Kidney (tissue), 22 donors: ENCODE data around the gene OTOP3. TPM values are rescaled to one million over a fixed set of nuclear protein-coding genes. Genes with fewer than 3 reads are reported as not detected.
A peak's percentile ranks its signal among the peaks of the same experiment; 100 is the strongest.

Source experiments
- DNase-seq, 5 donors: peaks; one replicate each; pipeline ENCODE4 v3.0.0-alpha.2; 2013 to 2020
- FAIRE-seq: peaks from 2 replicates; lab custom pipeline; 2012; peaks lifted over from hg19 to GRCh38; lab: Jason Lieb, UNC
- H3K27ac ChIP-seq, 2 donors: one replicate each; pipeline ENCODE4 v1.7.0; 2013; ENCODE audit warnings: low read depth in 2 of 2, low read length in 2 of 2, inconsistent platforms in 1 of 2
- H3K27me3 ChIP-seq: one replicate; pipeline ENCODE4 v1.7.1; 2013; ENCODE audit warnings: low read length, inconsistent platforms; ENCODE audit not compliant: control insufficient read depth, insufficient read depth
- H3K36me3 ChIP-seq, 3 donors: one replicate each; pipeline versions ENCODE4 v1.7.0 to v1.7.1; 2013; ENCODE audit warnings: low read length in 3 of 3, control low read depth in 1 of 3, inconsistent platforms in 1 of 3; ENCODE audit not compliant: insufficient read depth in 3 of 3, control insufficient read depth in 2 of 3
- H3K4me1 ChIP-seq, 3 donors: one replicate each; pipeline versions ENCODE4 v1.7.0 to v1.7.1; 2013; ENCODE audit warnings: low read length in 3 of 3, inconsistent platforms in 1 of 3, low read depth in 1 of 3; ENCODE audit not compliant: control insufficient read depth in 2 of 3, insufficient read depth in 2 of 3
- H3K4me3 ChIP-seq, 3 donors: one replicate each; pipeline versions ENCODE4 v1.7.0 to v1.8.1; 2013; ENCODE audit warnings: low read length in 3 of 3, control low read depth in 1 of 3, inconsistent platforms in 1 of 3
- H3K9ac ChIP-seq, 3 donors: one replicate each; pipeline versions ENCODE4 v1.7.0 to v1.7.1; 2013; ENCODE audit warnings: low read length in 3 of 3, control low read depth in 1 of 3, inconsistent platforms in 1 of 3
- H3K9me3 ChIP-seq, 3 donors: one replicate each; pipeline versions ENCODE4 v1.7.0 to v1.7.1; 2013; ENCODE audit warnings: low read length in 3 of 3, control low read depth in 1 of 3, inconsistent platforms in 1 of 3; ENCODE audit not compliant: control insufficient read depth in 2 of 3, insufficient read depth in 1 of 3
- intact Hi-C: fragments of 100-400 bp; cut with DNase I; formaldehyde crosslinking; loops from one replicate; pipeline ENCODE4 v1.11.1; 2022
- long read RNA-seq, 10 donors: library from polyadenylated mRNA in 1 of 10; unstranded in 1 of 10; transcript quantifications; one replicate each; pipeline ENCODE4 v2.0.0 and lab custom pipeline, GENCODE V29; 2021 to 2026
- polyA plus RNA-seq: library from polyadenylated mRNA; stranded (reverse); fragments of 350-450 nt; fragmentation: Illumina TruSeq; extraction: RNeasy Lipid Tissue Mini Kit (QIAGEN cat#74804); gene quantifications from one replicate; pipeline ENCODE4 v1.2.3, GENCODE V29; 2014; ENCODE audit warnings: low read depth, low replicate concordance; ENCODE audit not compliant: insufficient read depth
- total RNA-seq: library from RNA; stranded (reverse); fragmentation: NEBNext Ultra II Directional; extraction: Animal tissue kit (Norgen Biotek cat#: 25700); gene quantifications from one replicate; pipeline ENCODE4 v1.2.1, GENCODE V29; 2021
- TF ChIP-seq, protein P1 (sequence below): IDR thresholded peaks from 3 replicates; pipeline ENCODE4 v1.5.1; 2012; ENCODE audit warnings: mild to moderate bottlenecking, moderate library complexity, borderline replicate concordance; ENCODE audit not compliant: insufficient read depth; ENCODE audit errors: extremely low read depth
- donor health status: control.
- donor health status: control.
- donor health status: control.
- donor health status: control.
- donor health status: control.
- donor health status: DM: yes; HTN: yes; CAD: no.
- donor health status: Normal renal cell carcinoma (clear cell type).

The OTOP3 gene, protein sequence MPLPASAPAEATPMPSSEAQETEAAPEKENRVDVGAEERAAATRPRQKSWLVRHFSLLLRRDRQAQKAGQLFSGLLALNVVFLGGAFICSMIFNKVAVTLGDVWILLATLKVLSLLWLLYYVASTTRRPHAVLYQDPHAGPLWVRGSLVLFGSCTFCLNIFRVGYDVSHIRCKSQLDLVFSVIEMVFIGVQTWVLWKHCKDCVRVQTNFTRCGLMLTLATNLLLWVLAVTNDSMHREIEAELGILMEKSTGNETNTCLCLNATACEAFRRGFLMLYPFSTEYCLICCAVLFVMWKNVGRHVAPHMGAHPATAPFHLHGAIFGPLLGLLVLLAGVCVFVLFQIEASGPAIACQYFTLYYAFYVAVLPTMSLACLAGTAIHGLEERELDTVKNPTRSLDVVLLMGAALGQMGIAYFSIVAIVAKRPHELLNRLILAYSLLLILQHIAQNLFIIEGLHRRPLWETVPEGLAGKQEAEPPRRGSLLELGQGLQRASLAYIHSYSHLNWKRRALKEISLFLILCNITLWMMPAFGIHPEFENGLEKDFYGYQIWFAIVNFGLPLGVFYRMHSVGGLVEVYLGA
- total RNA-seq (not detected), polyA plus RNA-seq (not detected)
- long read RNA-seq, donor 1 = 0 reads
- long read RNA-seq, donor 2 = 0 reads
- long read RNA-seq, donor 3 = 0 reads
- long read RNA-seq, donor 4 = 0 reads
- long read RNA-seq, donor 5 = 0 reads
- long read RNA-seq, donor 6 = 0 reads
- long read RNA-seq, donor 7 = 0 reads
- long read RNA-seq, donor 8 = 0 reads
- long read RNA-seq, donor 9 = 0 reads
- long read RNA-seq, donor 10 = 0 reads

DNA sequence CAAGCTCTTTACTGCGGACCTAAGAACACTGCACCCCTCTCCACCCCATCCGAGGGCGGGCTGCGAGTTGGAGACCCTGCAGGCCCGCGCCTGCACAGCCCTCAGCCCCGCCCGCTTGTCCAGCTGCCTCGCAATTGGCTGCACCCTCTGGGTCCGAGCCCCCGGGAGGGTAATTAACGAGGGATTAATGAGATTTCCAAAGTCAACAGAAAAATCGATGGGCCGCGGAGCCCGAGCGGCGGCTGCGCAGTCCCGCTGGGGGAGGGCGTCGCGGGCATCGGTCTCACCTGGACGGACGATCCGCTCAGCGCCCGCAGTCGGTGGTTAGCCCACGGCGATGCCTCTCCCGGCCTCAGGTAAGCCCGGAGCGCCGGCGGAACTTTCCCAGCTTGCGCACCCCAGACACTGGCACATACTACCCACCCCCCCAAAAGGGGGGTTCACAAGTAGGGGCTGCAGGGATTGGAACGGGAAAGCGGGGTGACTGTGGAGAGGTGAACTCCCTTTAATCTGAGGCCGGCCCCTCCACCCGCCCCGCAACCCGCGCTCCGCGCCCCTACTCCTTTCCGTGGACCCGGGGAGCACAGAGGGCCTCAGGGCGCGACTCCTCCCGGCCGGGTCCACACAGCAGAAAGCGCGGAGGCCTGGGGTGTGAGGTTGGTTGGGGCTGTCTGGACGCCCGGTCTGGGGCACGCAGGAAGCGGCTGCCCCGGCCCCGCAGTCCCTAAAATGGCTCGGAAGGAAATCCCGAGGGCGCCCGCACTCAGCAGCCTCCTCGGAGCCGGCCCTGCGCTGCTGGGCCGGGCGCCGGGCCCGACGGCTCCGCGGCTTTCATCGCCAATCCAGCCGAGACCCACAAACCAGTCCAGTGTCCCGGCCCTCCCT, at the start of gene OTOP3:
OTOP3 (plus strand) TSS at position 314 of the 885 bp plus-strand sequence; CDS start at position 338, 24 bp downstream.
- Histone ChIP-seq H3K9ac (no peak within 1 kb of the TSS), H3K4me1 (no peaks in the 10 kb centered on the region), H3K9me3 (no peaks in the 10 kb centered on the region), H3K27me3 (peaks cover 18% of the 10 kb centered on the region), H3K27ac (no peak within 1 kb of the TSS), H3K36me3 (no peaks in the 10 kb centered on the region), H3K4me3 (no peak within 1 kb of the TSS)
- intact Hi-C loops = no loop called here
- FAIRE-seq (no peak), DNase-seq (peak in 1 of 5 donors; percentile 59)
- TF ChIP-seq, protein P1, sequence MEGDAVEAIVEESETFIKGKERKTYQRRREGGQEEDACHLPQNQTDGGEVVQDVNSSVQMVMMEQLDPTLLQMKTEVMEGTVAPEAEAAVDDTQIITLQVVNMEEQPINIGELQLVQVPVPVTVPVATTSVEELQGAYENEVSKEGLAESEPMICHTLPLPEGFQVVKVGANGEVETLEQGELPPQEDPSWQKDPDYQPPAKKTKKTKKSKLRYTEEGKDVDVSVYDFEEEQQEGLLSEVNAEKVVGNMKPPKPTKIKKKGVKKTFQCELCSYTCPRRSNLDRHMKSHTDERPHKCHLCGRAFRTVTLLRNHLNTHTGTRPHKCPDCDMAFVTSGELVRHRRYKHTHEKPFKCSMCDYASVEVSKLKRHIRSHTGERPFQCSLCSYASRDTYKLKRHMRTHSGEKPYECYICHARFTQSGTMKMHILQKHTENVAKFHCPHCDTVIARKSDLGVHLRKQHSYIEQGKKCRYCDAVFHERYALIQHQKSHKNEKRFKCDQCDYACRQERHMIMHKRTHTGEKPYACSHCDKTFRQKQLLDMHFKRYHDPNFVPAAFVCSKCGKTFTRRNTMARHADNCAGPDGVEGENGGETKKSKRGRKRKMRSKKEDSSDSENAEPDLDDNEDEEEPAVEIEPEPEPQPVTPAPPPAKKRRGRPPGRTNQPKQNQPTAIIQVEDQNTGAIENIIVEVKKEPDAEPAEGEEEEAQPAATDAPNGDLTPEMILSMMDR = no peak

DNA sequence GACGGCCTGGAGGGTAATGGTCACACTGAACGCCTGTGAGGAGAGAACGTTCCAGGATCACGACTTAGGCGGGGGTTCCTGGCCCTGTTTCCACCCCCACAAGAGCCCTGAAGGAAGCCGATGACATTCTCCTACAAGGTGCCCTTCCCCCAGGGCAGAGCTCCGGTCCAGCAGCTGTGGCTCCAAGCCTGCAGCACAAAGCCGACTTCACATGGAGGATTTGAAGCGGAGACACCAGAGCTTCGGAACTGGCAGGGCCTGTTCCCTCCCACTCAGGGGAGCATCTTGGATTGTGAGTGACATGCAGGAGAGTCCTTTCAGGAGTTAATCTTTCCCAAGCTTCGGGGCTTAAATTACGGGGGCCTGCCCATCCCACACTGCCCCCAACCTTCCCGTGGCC, 47.2 kb upstream of the OTOP3 start:
- H3K27me3 ChIP-seq = no peaks in the 10 kb centered on the region
- H3K4me1 ChIP-seq = no peaks in the 10 kb centered on the region
- H3K9me3 ChIP-seq = no peaks in the 10 kb centered on the region
- intact Hi-C loops = no loop called here
- H3K36me3 ChIP-seq = no peaks in the 10 kb centered on the region
- no peak overlapping the region for H3K4me3 ChIP-seq
- H3K9ac ChIP-seq = no peak overlapping the region
- H3K27ac ChIP-seq = no peak overlapping the region
- FAIRE-seq (no peak), DNase-seq (peak in 4 of 5 donors; percentile 29 to 75 (median 57))
- TF ChIP-seq, protein P1 = no peak

DNA sequence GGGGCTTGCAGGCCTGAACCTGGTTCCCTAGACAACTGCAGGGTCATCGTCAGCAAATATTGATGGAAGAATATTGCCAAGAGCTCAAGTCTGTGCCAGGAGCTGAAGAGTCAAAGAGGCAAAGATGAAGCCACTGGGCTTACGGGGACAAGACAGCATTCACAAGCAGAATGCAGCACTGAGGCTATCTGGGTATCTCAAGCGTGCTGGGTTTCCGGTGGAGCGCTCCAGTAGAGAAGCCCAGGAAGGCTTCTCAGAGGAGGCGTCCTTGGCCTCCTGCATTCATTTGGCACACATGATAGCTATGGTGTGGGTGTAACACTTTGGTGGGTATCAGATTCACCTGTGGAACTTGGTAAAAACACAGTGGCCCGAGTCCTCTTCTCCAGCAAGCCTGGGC, 45.1 kb upstream of the OTOP3 start:
- Histone ChIP-seq H3K36me3 (no peaks in the 10 kb centered on the region), H3K4me1 (no peaks in the 10 kb centered on the region), H3K9me3 (no peaks in the 10 kb centered on the region), H3K4me3 (no peak overlapping the region), H3K27ac (no peak overlapping the region), H3K9ac (no peak overlapping the region), H3K27me3 (peaks cover 7% of the 10 kb centered on the region)
- DNase-seq = no peak
- TF ChIP-seq, protein P1 = no peak
- intact Hi-C loops = no loop called here
- no peak for FAIRE-seq
